H9 (cell line): ENCODE results near the gene LATS2. TPM values are rescaled to one million over a fixed set of nuclear protein-coding genes. Genes with fewer than 3 reads are reported as not detected.
A peak's percentile ranks its signal among the peaks of the same experiment; 100 is the strongest.

ENCODE experiments used
- DNase-seq: peaks from one replicate; pipeline ENCODE4 v3.0.0-alpha.2; 2017
- H2AFZ ChIP-seq: one replicate; pipeline ENCODE4 v1.6.1; 2013; ENCODE audit warnings: mild to moderate bottlenecking, low read length, control low read depth, moderate library complexity
- H2AK5ac ChIP-seq: 2 replicates; pipeline ENCODE4 v1.6.1; 2013; ENCODE audit warnings: low read length, control low read depth, mixed read lengths; ENCODE audit not compliant: insufficient read length
- H2BK120ac ChIP-seq: one replicate; pipeline ENCODE4 v1.6.1; 2013; ENCODE audit warnings: low read depth, mild to moderate bottlenecking, low read length, control low read depth, inconsistent platforms; ENCODE audit not compliant: poor library complexity, severe bottlenecking
- H2BK12ac ChIP-seq: 2 replicates; pipeline ENCODE4 v1.6.1; 2013; ENCODE audit warnings: low read length, control low read depth, mixed read lengths, low read depth; ENCODE audit not compliant: insufficient read length
- H2BK15ac ChIP-seq: 2 replicates; pipeline ENCODE4 v1.6.1; 2013; ENCODE audit warnings: low read depth, low read length, control low read depth
- H2BK20ac ChIP-seq: one replicate; pipeline ENCODE4 v1.6.1; 2013; ENCODE audit warnings: low read depth, mild to moderate bottlenecking, low read length, control low read depth, inconsistent platforms; ENCODE audit not compliant: poor library complexity, severe bottlenecking
- H2BK5ac ChIP-seq: 2 replicates; pipeline ENCODE4 v1.6.1; 2013; ENCODE audit warnings: low read length, control low read depth, mixed read lengths; ENCODE audit not compliant: insufficient read length
- H3K14ac ChIP-seq: 2 replicates; pipeline ENCODE4 v1.6.1; 2013; ENCODE audit warnings: low read length, control low read depth; ENCODE audit not compliant: insufficient read depth
- H3K18ac ChIP-seq: 2 replicates; pipeline ENCODE4 v1.6.1; 2013; ENCODE audit warnings: low read depth, mild to moderate bottlenecking, mixed read lengths, low read length, control low read depth; ENCODE audit not compliant: insufficient read length
- H3K23ac ChIP-seq: 2 replicates; pipeline ENCODE4 v1.6.1; 2013; ENCODE audit warnings: low read length, control low read depth, mixed read lengths, low read depth; ENCODE audit not compliant: insufficient read length
- H3K23me2 ChIP-seq: 2 replicates; pipeline ENCODE4 v1.6.1; 2013; ENCODE audit warnings: low read depth, mild to moderate bottlenecking, mixed read lengths, low read length, control low read depth; ENCODE audit not compliant: insufficient read length, poor library complexity, severe bottlenecking
- H3K27ac ChIP-seq: 2 replicates; pipeline ENCODE4 v1.5.1; 2013; ENCODE audit warnings: low read length, control low read depth, mixed read lengths, low read depth; ENCODE audit not compliant: insufficient read length
- H3K27me3 ChIP-seq: 2 replicates; pipeline ENCODE4 v1.6.1; 2013; ENCODE audit warnings: low read length, control low read depth, inconsistent platforms; ENCODE audit not compliant: insufficient read depth
- H3K4ac ChIP-seq: 2 replicates; pipeline ENCODE4 v1.6.1; 2013; ENCODE audit warnings: low read depth, mild to moderate bottlenecking, control low read depth, inconsistent platforms, low read length, moderate library complexity
- H3K4me1 ChIP-seq: 2 replicates; pipeline ENCODE4 v1.6.1; 2013; ENCODE audit warnings: low read length, control low read depth, inconsistent platforms; ENCODE audit not compliant: insufficient read depth
- H3K4me2 ChIP-seq: 2 replicates; pipeline ENCODE4 v1.6.1; 2013; ENCODE audit warnings: low read length, control low read depth, mixed read lengths; ENCODE audit not compliant: insufficient read length, insufficient read depth
- H3K56ac ChIP-seq: 2 replicates; pipeline ENCODE4 v1.6.1; 2013; ENCODE audit warnings: low read depth, mild to moderate bottlenecking, mixed read lengths, low read length, control low read depth; ENCODE audit not compliant: insufficient read length
- H3K79me1 ChIP-seq: 2 replicates; pipeline ENCODE4 v1.6.1; 2013; ENCODE audit warnings: low read depth, mild to moderate bottlenecking, moderate library complexity, low read length, control low read depth, inconsistent platforms; ENCODE audit not compliant: insufficient read depth, poor library complexity, severe bottlenecking
- H3K79me2 ChIP-seq: 2 replicates; pipeline ENCODE4 v1.6.1; 2013; ENCODE audit warnings: low read length, control low read depth, inconsistent platforms; ENCODE audit not compliant: insufficient read depth
- H3K9ac ChIP-seq: 2 replicates; pipeline ENCODE4 v1.6.1; 2013; ENCODE audit warnings: low read length, control low read depth, mixed read lengths; ENCODE audit not compliant: insufficient read length; ENCODE audit errors: extremely low read depth
- H3K9me3 ChIP-seq: one replicate; pipeline ENCODE4 v1.6.1; 2013; ENCODE audit warnings: low read depth, low read length, inconsistent platforms; ENCODE audit not compliant: control insufficient read depth
- H3T11ph ChIP-seq: one replicate; pipeline ENCODE4 v1.6.1; 2013; ENCODE audit warnings: mild to moderate bottlenecking, low read length, control low read depth, inconsistent platforms
- H4K20me1 ChIP-seq: one replicate; pipeline ENCODE4 v1.6.1; 2013; ENCODE audit not compliant: control insufficient read depth, insufficient read length, insufficient read depth
- H4K5ac ChIP-seq: 2 replicates; pipeline ENCODE4 v1.6.1; 2013; ENCODE audit warnings: low read depth, mild to moderate bottlenecking, mixed read lengths, low read length, control low read depth; ENCODE audit not compliant: insufficient read length
- H4K8ac ChIP-seq: replicated peaks from 2 replicates; pipeline ENCODE4 v1.6.1; 2013; ENCODE audit warnings: low read length, control low read depth, mixed read lengths, low read depth; ENCODE audit not compliant: insufficient read length
- H4K91ac ChIP-seq: 2 replicates; pipeline ENCODE4 v1.6.1; 2013; ENCODE audit warnings: low read depth, mild to moderate bottlenecking, moderate library complexity, mixed read lengths, low read length, control low read depth; ENCODE audit not compliant: insufficient read length
- H3K27ac Mint-ChIP-seq, 3 experiments: 2 replicates in 2 of 3; 3 replicates in 1 of 3; pipeline ENCODE4 v1.8.0; 2020 to 2021; ENCODE audit warnings: mixed read lengths in 3 of 3, mild to moderate bottlenecking in 1 of 3, moderate library complexity in 1 of 3
- H3K27me3 Mint-ChIP-seq: 2 replicates; pipeline ENCODE4 v1.8.0; 2021; ENCODE audit warnings: low read depth, mild to moderate bottlenecking, moderate library complexity, mixed read lengths
- H3K36me3 Mint-ChIP-seq, 3 experiments: 2 replicates in 2 of 3; 3 replicates in 1 of 3; pipeline ENCODE4 v1.8.0; 2020 to 2021; ENCODE audit warnings: low read depth in 3 of 3, mixed read lengths in 3 of 3; ENCODE audit not compliant: insufficient read depth in 1 of 3
- H3K4me1 Mint-ChIP-seq, 2 experiments: 2 replicates each; pipeline ENCODE4 v1.8.0; 2020; ENCODE audit warnings: mixed read lengths in 2 of 2
- H3K4me3 Mint-ChIP-seq, 2 experiments: 2 replicates in 1 of 2; 3 replicates in 1 of 2; pipeline ENCODE4 v1.8.0; 2020 to 2021; ENCODE audit warnings: mild to moderate bottlenecking in 2 of 2, mixed read lengths in 2 of 2, moderate library complexity in 1 of 2
- H3K9me3 Mint-ChIP-seq, 2 experiments: 2 replicates in 1 of 2; 3 replicates in 1 of 2; pipeline ENCODE4 v1.8.0; 2020; ENCODE audit warnings: mild to moderate bottlenecking in 2 of 2, mixed read lengths in 2 of 2, moderate library complexity in 1 of 2
- WGBS: extraction: QIAGEN DNeasy Blood & Tissue Kit; methylation state at CpG from one replicate; pipeline ENCODE4 v1.1.7; 2013; ENCODE audit warnings: missing lambda C conversion rate, low lambda C conversion rate, mixed read lengths; ENCODE audit not compliant: insufficient read length; ENCODE audit errors: extremely low coverage; 5-methylcytosine and 5-hydroxymethylcytosine counted together
- total RNA-seq: library from RNA; stranded (reverse); gene quantifications from 2 replicates; pipeline ENCODE4 v1.2.1, GENCODE V29; 2021
- TF ChIP-seq, protein P1 (sequence below): fragments of 200-600 bp; sonication (generic); conservative IDR thresholded peaks from 3 replicates; pipeline ENCODE4 v1.8.0; 2021; ENCODE audit warnings: antibody characterized with exemption, mild to moderate bottlenecking

LATS2 gene
- total RNA-seq, 1 experiment from 2014 or later = 20.0 TPM

GRCh38 chr13:21071015-21071414 is 9.6 kb upstream of the LATS2 start:
- Mint-ChIP-seq H3K4me3 (no peak overlapping the region), H3K36me3 (no peaks in the 10 kb centered on the region), H3K27ac (peak overlapping the region in 1 of 3 experiments; percentile 45; a peak in 1 of 7 replicates), H3K9me3 (no peaks in the 10 kb centered on the region), H3K4me1 (peaks cover 11 to 14% of the 10 kb centered on the region in 2 experiments), H3K27me3 (peaks cover 14% of the 10 kb centered on the region)
- no peak overlapping the region for H3K14ac ChIP-seq
- no peak overlapping the region for H3K9ac ChIP-seq
- H2BK5ac ChIP-seq = no peak overlapping the region
- H2BK120ac ChIP-seq = no peak overlapping the region
- H4K8ac ChIP-seq = no peak overlapping the region
- no peaks in the 10 kb centered on the region for H3K27me3 ChIP-seq
- no peak overlapping the region for H3K4ac ChIP-seq
- no peak overlapping the region for H3K27ac ChIP-seq
- H3K23ac ChIP-seq = no peak overlapping the region
- no peak overlapping the region for H2BK12ac ChIP-seq
- no peaks in the 10 kb centered on the region for H3K79me1 ChIP-seq
- no CpG with 5 or more reads among the region's 4 CpGs for WGBS
- no peak overlapping the region for H2BK15ac ChIP-seq
- no peak overlapping the region for H2BK20ac ChIP-seq
- H3K56ac ChIP-seq = no peak overlapping the region
- no peak for DNase-seq
- no peak overlapping the region for H2AFZ ChIP-seq
- H3K23me2 ChIP-seq = no peaks in the 10 kb centered on the region
- no peaks in the 10 kb centered on the region for H3K9me3 ChIP-seq
- H3K79me2 ChIP-seq = no peaks in the 10 kb centered on the region
- H4K20me1 ChIP-seq = no peaks in the 10 kb centered on the region
- H2AK5ac ChIP-seq = no peak overlapping the region
- H4K91ac ChIP-seq = no peak overlapping the region
- TF ChIP-seq, protein P1, sequence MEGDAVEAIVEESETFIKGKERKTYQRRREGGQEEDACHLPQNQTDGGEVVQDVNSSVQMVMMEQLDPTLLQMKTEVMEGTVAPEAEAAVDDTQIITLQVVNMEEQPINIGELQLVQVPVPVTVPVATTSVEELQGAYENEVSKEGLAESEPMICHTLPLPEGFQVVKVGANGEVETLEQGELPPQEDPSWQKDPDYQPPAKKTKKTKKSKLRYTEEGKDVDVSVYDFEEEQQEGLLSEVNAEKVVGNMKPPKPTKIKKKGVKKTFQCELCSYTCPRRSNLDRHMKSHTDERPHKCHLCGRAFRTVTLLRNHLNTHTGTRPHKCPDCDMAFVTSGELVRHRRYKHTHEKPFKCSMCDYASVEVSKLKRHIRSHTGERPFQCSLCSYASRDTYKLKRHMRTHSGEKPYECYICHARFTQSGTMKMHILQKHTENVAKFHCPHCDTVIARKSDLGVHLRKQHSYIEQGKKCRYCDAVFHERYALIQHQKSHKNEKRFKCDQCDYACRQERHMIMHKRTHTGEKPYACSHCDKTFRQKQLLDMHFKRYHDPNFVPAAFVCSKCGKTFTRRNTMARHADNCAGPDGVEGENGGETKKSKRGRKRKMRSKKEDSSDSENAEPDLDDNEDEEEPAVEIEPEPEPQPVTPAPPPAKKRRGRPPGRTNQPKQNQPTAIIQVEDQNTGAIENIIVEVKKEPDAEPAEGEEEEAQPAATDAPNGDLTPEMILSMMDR = no peak
- H3K4me2 ChIP-seq = no peak overlapping the region
- H3K4me1 ChIP-seq = peaks cover 4% of the 10 kb centered on the region; the same call in 1 of the 2 replicates
- H4K5ac ChIP-seq = no peak overlapping the region
- H3K18ac ChIP-seq = no peak overlapping the region
- no peak overlapping the region for H3T11ph ChIP-seq
